ENCODE data around the gene DOK7.
"Not testable (repeated sequence)": the region's sequence is repeated elsewhere in the genome, so short reads cannot be mapped to it uniquely, and the experiment has no call there.

DOK7 gene

DNA sequence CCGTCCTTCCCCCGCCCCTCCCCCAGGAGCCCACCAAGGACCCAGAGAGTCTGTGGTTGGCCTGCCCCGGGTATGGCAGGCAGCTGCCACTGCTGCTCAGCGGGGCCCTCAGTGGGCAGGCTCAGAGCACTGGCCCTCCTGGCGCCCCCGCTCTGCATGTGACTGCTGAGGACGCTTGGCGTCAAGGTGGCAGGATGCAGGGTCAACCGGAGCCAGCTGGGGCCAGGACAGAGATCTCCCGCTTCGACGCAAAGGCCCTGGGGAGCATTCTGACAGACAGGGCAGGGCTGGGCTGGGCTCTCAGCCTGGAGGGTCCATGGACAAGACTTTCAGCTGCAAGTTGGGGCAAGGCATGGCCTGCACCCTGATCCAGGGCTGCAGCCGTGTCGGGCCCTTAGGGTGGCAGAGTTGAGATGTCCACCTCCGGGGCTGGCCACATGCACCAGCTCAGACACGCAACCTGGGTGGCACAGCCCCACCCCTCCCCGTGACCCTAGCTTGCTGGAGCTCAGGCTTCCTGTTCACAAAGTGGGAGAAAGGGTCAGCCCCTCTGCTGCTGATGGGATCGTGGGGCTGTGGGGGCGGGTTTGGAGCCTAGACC, 38.8 kb downstream of the DOK7 start:
- DNase-seq (ENCODE audit: low spot score), result no peak

DNA sequence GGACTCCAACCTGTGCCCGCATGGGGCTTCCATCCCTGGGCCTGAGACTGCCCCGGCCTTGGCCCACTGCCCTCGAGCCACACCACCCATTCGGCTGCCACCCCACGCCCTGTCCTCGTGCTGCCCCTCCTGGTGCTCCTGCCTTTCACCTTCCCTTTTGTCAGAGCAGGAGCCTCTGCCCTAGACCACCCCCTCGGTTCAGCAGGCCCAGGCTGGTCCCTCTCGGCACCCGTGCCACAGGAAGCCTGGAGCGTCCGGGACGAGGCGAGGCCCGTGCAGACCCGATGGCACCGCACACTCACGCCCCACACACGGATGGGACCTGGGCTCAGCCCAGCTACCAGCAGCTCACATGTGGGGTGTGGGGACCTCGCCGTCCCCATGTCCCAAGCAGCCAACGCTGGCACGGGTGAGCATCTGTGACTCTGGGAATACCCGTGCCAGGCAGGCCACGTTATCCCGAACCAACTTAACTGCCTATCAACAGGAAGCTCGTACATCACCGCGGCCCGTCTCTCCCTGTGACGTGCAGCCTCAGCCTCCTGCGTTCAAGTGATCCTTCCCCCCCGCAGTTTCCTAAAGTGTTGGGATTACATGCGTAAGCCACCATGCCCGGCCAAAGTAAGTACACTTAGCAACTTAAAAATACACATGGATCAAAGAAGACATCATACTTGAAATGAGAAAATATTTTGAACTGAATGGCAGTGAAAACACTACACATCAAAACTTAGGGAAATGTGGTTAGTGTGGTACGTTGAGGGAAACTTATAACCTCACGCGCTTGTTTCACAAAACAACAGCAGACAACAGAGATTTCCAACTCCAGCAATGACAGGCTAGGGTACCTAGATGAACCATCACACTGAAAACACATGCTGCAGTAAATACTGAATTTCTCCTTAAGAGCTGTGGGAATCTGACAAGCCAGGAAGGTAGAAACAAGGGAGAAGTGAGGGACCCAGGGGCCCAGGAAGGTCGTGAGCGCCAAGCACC, 40.1 kb downstream of the DOK7 start:
- DNase-seq (ENCODE audit: low spot score), result no peak

DNA sequence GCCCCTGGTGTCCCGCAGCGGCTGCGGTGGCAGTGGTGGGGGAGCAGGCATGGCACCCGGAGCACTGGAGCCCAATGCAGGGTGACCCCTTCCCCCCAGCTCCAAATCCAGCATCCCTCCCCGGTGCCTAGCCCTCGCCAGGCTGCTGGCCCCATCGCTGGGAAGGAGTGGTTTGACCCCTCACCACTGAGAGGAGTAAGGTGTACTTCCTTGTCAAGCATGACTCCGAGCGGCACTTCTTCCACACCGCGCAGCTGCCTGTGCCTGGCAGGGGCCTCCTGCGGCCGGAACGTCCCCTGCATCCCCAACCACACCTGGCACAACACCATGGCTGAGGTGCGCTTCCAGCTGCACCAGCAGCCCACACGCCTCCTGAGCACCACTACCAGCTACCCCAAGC, 42.1 kb downstream of the DOK7 start:
- no peak for DNase-seq (ENCODE audit: low spot score)

DNA sequence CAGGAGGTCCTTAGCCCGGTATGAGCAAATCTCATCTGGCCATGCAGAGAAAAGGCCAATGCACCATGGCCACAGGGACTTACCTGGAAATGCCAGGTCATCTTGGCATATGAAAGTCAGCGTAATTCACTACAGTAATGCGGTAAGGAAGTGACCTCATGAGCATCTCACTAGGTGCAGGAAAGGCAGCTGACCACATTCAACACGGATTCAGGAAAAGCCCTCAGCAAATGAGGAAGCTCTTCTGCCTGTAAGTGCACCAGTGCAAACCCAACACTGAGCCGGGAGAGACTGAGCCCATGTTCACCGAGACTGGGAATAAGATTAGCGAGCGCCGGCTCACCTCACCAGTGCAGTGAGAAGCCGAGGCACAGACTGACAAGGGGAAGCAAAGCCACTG, 45.4 kb downstream of the DOK7 start:
- DNase-seq (ENCODE audit: low spot score), result no peak

GRCh38 chr4:3510481-3510880, 47.4 kb downstream of the DOK7 start:
- DNase-seq (ENCODE audit: low spot score), result no peak

- no peak for DNase-seq (ENCODE audit: low spot score)
Observed at GRCh38 chr4:3511187-3511586, 48.1 kb downstream of the DOK7 start.

- DNase-seq (ENCODE audit: low spot score), result not testable (repeated sequence)
Observed at GRCh38 chr4:3511601-3512000, 48.5 kb downstream of the DOK7 start.

DNA sequence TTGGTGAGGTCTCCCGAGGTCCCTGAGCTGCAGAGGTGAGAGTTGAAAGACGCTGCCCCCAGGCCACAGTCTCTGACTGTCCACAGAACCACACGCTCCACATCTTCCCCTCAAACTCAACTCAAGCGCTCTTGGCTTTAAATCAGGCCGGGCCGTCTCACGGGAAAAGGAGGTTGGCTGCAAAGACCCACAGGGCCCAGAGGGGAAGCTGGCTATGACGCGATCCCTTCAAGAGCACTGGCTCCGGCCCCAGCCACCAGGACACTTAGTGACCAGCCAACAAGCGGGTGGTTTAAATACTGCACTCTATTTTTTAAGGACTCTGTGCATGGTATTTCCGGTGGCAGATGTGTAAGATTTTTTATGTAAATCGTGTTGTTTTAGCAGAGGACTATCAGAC, 49.2 kb downstream of the DOK7 start:
- DNase-seq (ENCODE audit: low spot score), result no peak

- no peak for DNase-seq (ENCODE audit: low spot score)
Observed at GRCh38 chr4:3512719-3513118, 49.6 kb downstream of the DOK7 start.

DNA sequence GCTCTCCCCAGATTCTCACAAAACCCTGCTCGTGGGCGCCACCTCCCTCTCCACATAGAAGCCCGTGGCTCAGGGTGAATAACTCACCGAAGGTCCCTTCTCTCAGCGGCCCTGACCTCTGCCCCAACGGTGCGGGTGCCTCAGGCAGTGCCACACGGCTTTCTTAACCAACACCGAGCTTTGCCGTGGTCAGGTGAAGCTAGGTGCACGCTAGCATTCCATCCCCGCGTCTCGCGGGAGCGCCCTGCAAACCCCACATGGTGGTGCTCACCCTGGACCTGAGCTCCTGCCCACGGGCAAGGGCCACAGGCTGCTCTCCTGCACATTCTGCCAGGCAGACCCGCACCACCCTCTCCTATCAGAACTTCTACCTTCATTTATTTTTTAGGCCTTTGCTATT, 50.7 kb downstream of the DOK7 start:
- DNase-seq (ENCODE audit: low spot score), result no peak

DNA sequence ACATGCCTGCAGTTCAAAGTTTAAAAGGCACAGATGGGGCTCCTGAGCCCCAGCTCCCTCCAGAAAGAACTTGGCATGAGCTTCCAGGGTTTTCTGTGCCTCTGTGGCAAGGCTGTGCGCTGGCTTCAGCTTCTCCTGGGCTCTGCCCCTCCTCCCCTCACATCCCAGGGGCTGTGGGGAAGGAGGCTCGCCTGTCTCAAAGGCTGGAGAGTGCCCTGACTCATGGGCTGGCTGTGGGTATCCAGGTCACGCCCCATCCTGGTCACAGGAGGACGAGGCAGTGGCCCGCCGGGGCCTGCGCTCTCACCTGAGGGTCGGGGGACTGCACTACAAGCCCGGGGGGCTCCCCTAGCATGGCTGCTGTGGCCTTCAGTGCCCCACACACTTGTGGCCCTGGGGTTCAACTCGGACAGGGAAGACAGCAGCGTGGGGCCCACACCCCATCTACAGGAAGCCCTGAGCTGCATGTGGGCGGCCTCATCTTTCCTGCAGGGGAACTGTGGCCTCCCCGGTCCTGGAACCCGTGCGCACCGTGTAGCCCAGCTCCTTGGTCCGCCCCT, 51.2 kb downstream of the DOK7 start:
- DNase-seq (ENCODE audit: low spot score), result no peak

GRCh38 chr4:3514806-3515501, 51.8 kb downstream of the DOK7 start:
- no peak for DNase-seq (ENCODE audit: low spot score)

- no peak for DNase-seq (ENCODE audit: low spot score)
Observed at GRCh38 chr4:3515646-3516045, 52.5 kb downstream of the DOK7 start.

DNA sequence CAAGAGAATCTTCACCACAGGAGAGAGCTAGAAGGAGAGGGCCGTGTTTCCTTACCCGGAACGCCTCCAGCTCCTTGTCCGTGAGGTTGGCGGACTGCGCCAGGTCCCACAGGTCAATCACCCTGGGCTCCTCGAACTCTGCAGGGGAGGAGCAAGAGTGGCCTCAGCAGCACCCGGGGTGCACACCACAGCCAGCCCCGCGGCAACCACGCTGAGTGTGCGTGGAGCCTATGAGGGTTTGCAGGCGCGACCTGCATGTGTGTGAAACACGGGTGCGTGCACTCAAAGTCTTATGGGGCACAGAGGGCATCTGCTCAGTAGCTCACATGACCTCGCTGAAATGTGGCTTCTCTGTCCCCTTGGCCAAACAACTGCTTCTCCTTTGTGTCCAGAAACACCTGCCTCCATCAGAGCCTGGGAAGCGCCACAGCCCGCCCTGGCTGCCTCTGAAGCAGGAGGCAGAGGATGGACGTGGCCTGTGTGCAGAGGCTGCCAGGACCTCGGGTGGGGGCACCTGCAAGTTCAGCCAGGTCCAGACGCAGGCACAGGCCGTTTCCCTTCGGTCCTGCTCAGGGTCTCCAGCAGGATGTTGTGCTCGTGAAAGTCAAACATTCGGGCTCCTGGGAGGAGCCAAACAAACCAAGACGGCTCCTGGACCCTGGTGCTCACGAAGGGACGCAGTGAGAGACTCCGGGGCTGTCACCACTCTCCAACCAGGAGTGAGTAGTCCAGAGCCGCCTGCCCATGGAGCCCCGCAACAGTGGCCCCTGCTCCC, 53.1 kb downstream of the DOK7 start:
- DNase-seq (ENCODE audit: low spot score), result no peak

DNA sequence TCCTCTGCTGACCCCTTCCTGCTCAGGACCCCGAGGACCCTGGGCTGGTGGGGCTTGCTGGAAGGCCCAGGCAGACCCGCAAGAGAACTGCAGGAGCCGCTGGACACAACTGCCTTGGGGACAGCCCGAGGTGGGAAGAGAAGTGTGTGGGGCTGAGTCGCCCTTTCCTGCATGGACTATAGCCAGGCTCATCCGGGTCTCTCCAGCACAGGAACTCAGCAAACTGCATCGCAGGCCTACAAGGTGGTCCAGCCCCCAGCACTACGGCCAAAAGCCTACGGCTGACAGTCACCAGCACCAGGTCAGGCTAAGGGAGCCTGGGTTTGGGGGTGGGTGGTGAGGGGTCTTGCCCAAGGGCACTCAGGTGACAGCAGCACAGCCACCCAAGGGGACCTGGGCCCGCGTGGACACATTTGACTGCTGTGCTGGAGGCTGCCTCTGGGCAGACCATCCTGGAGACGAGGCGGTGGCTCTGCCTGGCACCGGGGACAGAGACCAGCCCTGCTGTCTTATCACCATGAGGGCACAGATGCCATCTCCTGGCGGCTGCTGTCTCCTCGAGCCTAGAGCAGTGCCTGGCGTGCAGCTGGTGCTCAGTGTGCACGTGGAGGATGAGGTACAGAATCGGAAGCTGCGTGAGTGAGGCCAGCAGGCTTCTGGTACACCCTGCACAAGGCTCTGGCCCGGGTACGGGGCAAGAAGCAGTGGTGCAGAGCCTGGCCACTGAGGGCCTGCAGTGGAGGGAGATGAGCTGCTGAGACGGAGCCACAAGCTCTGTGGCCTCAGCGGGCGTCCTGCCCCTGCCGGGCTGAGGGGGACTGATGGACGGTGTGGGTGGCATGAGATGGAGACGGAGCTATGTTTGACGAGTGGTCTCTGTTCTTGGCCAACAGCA, 54.0 kb downstream of the DOK7 start:
- no peak for DNase-seq (ENCODE audit: low spot score)

DNA sequence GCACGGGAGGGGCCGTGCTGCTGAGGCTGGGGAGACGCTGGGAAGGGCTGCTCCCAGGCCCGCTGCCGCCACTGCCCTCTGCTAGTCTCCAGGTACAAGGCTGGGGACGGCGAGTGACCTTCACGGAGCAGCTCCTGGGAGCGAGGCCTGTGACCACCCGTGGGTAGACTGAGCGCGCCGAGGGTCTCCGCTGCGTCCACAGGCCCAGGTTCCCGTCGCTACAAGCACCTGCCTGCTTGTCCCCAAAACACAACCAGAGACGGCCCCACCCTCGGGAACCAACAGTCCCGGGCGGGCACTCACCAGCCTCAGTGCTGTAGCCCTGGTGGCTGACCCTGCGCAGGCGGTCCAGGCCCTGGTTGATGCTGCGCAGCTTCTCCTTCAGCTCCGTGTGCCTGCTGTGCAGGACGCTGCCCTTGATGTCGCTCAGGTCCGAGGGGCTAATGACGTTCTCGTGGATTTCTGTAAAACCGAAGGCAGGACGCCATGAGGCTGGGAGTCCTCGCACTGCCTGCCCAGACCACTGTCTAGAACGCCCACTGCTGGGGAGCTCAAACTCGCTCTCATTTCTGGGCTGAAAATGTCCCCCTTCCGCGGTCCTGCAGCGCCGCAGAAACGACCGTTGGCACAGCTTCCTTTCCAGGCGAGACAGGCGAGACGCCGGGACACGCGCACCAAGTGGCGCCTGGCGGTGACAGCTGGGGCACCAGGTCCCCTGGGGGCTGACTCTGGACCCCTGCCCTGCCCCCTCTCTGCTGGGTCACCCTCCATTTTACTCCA, 54.8 kb downstream of the DOK7 start:
- DNase-seq (ENCODE audit: low spot score), result no peak

DNA sequence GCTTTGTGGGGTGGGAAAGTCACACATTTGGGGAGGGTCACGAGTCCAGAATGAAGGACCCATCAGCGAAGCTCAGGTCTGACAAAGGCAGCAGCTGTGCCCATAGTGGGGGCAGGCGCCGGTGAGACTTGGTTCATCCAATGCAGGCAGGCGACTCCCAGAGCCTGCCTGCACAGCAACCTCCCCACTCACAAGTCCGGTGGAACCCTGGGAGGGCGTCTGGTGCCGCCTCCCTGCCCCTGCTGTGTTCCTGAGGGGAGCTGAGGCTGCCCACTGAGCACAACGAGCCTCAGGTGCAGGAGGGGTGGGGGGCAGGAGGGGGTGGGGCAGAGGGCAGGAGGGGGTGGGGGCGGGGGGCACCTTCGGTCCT, 55.4 kb downstream of the DOK7 start:
- no peak for DNase-seq (ENCODE audit: low spot score)

- DNase-seq (ENCODE audit: low spot score), result no peak
Observed at GRCh38 chr4:3518941-3519340, 55.8 kb downstream of the DOK7 start.

- no peak for DNase-seq (ENCODE audit: low spot score)
Observed at GRCh38 chr4:3519468-3520264, 56.6 kb downstream of the DOK7 start.

Data from SK-N-DZ (cell line).